Erythroblast (primary cell): ENCODE data around the gene HP1BP3.

Experiments
- GATA1 ChIP-seq: IDR thresholded peaks from 2 replicates; pipeline ENCODE4 v1.6.1; 2011; ENCODE audit warnings: low read depth, mild to moderate bottlenecking, control low read depth, low read length, moderate library complexity
- POLR2A ChIP-seq: IDR thresholded peaks from 2 replicates; pipeline ENCODE4 v1.6.1; 2011; ENCODE audit warnings: mild to moderate bottlenecking, low read length

DNA sequence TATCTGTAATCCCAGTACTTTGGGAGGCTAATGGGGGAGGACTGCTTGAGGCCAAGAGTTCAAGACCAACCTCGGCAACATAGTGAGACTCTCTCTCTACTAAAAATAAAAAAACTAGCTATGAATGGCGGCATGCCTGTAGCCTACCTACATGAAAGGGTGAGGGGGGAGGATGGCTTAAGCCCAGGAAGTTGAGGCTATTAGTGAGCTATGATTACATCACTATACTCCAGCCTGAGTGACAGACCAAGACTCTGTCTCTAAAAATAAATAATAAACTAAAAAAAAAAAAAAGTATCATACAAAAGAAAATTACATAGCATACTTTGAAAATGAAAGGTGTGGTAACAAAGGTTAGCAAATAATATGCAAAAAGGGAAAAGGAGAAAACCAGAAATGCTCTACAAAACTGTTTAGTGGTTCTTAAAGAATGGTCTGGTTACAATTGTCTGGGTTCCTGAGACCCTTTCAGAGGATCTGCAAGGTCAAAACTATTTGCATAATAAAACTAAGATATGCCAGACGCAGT, 35.6 kb downstream of the HP1BP3 start:
- TF ChIP-seq POLR2A (no peak), GATA1 (no peak)
